ENCODE data around the gene FAM161A. TPM values are rescaled to one million over a fixed set of nuclear protein-coding genes. Genes with fewer than 3 reads are reported as not detected.
A peak's percentile ranks its signal among the peaks of the same experiment; 100 is the strongest.

Gene FAM161A, protein sequence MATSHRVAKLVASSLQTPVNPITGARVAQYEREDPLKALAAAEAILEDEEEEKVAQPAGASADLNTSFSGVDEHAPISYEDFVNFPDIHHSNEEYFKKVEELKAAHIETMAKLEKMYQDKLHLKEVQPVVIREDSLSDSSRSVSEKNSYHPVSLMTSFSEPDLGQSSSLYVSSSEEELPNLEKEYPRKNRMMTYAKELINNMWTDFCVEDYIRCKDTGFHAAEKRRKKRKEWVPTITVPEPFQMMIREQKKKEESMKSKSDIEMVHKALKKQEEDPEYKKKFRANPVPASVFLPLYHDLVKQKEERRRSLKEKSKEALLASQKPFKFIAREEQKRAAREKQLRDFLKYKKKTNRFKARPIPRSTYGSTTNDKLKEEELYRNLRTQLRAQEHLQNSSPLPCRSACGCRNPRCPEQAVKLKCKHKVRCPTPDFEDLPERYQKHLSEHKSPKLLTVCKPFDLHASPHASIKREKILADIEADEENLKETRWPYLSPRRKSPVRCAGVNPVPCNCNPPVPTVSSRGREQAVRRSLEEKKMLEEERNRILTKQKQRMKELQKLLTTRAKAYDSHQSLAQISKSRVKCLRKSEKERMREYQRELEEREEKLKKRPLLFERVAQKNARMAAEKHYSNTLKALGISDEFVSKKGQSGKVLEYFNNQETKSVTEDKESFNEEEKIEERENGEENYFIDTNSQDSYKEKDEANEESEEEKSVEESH
- total RNA-seq (1 to 10 TPM in 1 of 2 experiments, under 1 TPM in 1; 0.91 to 1.0 TPM), total RNA-seq (0.73 to 14.7 (median 4.9) reads per million in 172 experiments)
- polyA plus RNA-seq (2013, experiment 1 of 2), result 2.4 TPM
- polyA plus RNA-seq (2013, experiment 2 of 2), result 2.5 TPM

GRCh38 chr2:61853847-61854563 is at the start of gene FAM161A:
TSS of gene FAM161A (minus strand) at chr2:61854060. CDS start at chr2:61854041, 19 bp downstream.
- Mint-ChIP-seq H3K27me3 (no peaks in the 10 kb centered on the region), H3K27ac (peak within 1 kb of the TSS; percentile 94), H3K9me3 (no peaks in the 10 kb centered on the region), H3K4me1 (ENCODE audit: low read depth) (peaks cover 16% of the 10 kb centered on the region), H3K4me3 (peak within 1 kb of the TSS; percentile 97), H3K36me3 (ENCODE audit: low read depth) (peaks cover 6% of the 10 kb centered on the region)
- ChIA-PET CTCF (interaction anchor here (0.7 to 1.2 kb wide), 2 partner anchors 34 to 52 kb away, joined by 3 read pairs; partner anchors contain the start of gene COMMD1), POLR2A (interaction anchor here (0.6 to 3.3 kb wide), 8 partner anchors 13 to 673 kb away, joined by 3 to 17 read pairs (median 3); partner anchors contain the start of genes COMMD1 and XPO1)
- Histone ChIP-seq H3K4me1 (ENCODE audit: insufficient read depth, low read length) (peaks cover 14% of the 10 kb centered on the region), H3K27ac (ENCODE audit: low read depth in 1 of 2, low read length in 2 of 2) (peak within 1 kb of the TSS; percentile 65 to 79), H3K36me3 (ENCODE audit: insufficient read depth, low read length) (no peaks in the 10 kb centered on the region), H3K9me3 (ENCODE audit: control insufficient read depth in 1 of 2, insufficient read depth in 1 of 2, low read length in 2 of 2) (no peaks in the 10 kb centered on the region), H3K4me3 (ENCODE audit: low read length) (peak within 1 kb of the TSS; percentile 98), H3K27me3 (ENCODE audit: control insufficient read depth in 1 of 2, insufficient read depth in 2 of 2, low read length in 2 of 2) (no peaks in the 10 kb centered on the region)
- DNase-seq, result peak; percentile 48 to 88 (median 64)
- TF ChIP-seq, protein P1, sequence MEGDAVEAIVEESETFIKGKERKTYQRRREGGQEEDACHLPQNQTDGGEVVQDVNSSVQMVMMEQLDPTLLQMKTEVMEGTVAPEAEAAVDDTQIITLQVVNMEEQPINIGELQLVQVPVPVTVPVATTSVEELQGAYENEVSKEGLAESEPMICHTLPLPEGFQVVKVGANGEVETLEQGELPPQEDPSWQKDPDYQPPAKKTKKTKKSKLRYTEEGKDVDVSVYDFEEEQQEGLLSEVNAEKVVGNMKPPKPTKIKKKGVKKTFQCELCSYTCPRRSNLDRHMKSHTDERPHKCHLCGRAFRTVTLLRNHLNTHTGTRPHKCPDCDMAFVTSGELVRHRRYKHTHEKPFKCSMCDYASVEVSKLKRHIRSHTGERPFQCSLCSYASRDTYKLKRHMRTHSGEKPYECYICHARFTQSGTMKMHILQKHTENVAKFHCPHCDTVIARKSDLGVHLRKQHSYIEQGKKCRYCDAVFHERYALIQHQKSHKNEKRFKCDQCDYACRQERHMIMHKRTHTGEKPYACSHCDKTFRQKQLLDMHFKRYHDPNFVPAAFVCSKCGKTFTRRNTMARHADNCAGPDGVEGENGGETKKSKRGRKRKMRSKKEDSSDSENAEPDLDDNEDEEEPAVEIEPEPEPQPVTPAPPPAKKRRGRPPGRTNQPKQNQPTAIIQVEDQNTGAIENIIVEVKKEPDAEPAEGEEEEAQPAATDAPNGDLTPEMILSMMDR (IDR thresholded peaks at IDR 0.05), result no peak
- ATAC-seq (ENCODE audit: poor library complexity), result peak; percentile 28
- intact Hi-C loops (cut with DNase I, micrococcal nuclease), result loop anchor here (1.0 to 10.0 kb wide), 8 partner anchors 33 to 327 kb away; partner anchors contain the start of genes CCT4 (in 1 of the 2) and XPO1 (in 1 of the 2)

- no peaks in the 10 kb centered on the region for H3K27me3 Mint-ChIP-seq
- H3K4me3 Mint-ChIP-seq, result no peak overlapping the region
- H3K4me3 ChIP-seq (ENCODE audit: low read length), result no peak overlapping the region
- no peak overlapping the region for H3K27ac Mint-ChIP-seq
- ChIA-PET POLR2A (no interaction called here), CTCF (no interaction called here)
- intact Hi-C loops (cut with DNase I, micrococcal nuclease), result loop anchor here in 1 of 2 experiments (10.0 kb wide), 1 partner anchor 295 kb away; the partner anchor contains the start of gene B3GNT2
- no peak overlapping the region for H3K27ac ChIP-seq (ENCODE audit: low read depth in 1 of 2, low read length in 2 of 2)
- DNase-seq (no peak), ATAC-seq (ENCODE audit: poor library complexity) (no peak)
- H3K4me1 ChIP-seq (ENCODE audit: insufficient read depth, low read length), result peaks cover 2% of the 10 kb centered on the region
- H3K27me3 ChIP-seq (ENCODE audit: control insufficient read depth in 1 of 2, insufficient read depth in 2 of 2, low read length in 2 of 2), result no peaks in the 10 kb centered on the region
- H3K36me3 ChIP-seq (ENCODE audit: insufficient read depth, low read length), result no peaks in the 10 kb centered on the region
- no peaks in the 10 kb centered on the region for H3K9me3 ChIP-seq (ENCODE audit: control insufficient read depth in 1 of 2, insufficient read depth in 1 of 2, low read length in 2 of 2)
- H3K4me1 Mint-ChIP-seq (ENCODE audit: low read depth), result peaks cover under 1% of the 10 kb centered on the region
- H3K9me3 Mint-ChIP-seq, result no peaks in the 10 kb centered on the region
- no peaks in the 10 kb centered on the region for H3K36me3 Mint-ChIP-seq (ENCODE audit: low read depth)
- TF ChIP-seq, protein P1 (IDR thresholded peaks at IDR 0.05), result no peak
Observed at GRCh38 chr2:61900281-61900680, 46.4 kb upstream of the FAM161A start.

DNA sequence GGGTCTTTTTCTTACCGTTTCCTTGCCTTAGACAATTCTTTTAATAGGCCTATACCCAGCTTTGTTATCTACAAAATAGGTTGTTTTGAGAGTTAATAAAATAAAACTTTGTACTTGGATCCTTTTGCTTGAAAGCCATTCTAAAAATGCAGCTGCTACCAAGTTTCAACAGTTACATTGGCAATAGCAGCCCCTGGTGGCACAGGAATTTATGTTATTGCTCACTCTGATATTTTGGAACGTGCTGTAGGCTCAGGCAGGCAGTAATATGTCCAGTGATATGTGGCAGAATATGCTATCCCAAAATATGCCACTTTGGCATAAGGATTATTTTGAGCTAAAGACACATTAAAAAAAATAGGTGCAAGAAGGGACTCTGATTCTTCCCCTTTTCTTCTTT is 45.0 kb upstream of the FAM161A start:
- Histone ChIP-seq H3K4me3 (ENCODE audit: low read length) (no peak overlapping the region), H3K36me3 (ENCODE audit: insufficient read depth, low read length) (no peaks in the 10 kb centered on the region), H3K27ac (ENCODE audit: low read depth in 1 of 2, low read length in 2 of 2) (no peak overlapping the region), H3K9me3 (ENCODE audit: control insufficient read depth in 1 of 2, insufficient read depth in 1 of 2, low read length in 2 of 2) (no peaks in the 10 kb centered on the region), H3K4me1 (ENCODE audit: insufficient read depth, low read length) (no peaks in the 10 kb centered on the region), H3K27me3 (ENCODE audit: control insufficient read depth in 1 of 2, insufficient read depth in 2 of 2, low read length in 2 of 2) (no peaks in the 10 kb centered on the region)
- TF ChIP-seq, protein P1 (IDR thresholded peaks at IDR 0.05), result peak; percentile 28
- H3K27ac Mint-ChIP-seq, result no peak overlapping the region
- no peaks in the 10 kb centered on the region for H3K27me3 Mint-ChIP-seq
- H3K4me3 Mint-ChIP-seq, result no peak overlapping the region
- no peaks in the 10 kb centered on the region for H3K9me3 Mint-ChIP-seq
- ATAC-seq (ENCODE audit: poor library complexity), result peak; percentile 32
- intact Hi-C loops (cut with DNase I, micrococcal nuclease), result no loop called here
- peak in 3 of 14 experiments; percentile 19 to 36 (median 36) for DNase-seq
- H3K4me1 Mint-ChIP-seq (ENCODE audit: low read depth), result no peaks in the 10 kb centered on the region
- H3K36me3 Mint-ChIP-seq (ENCODE audit: low read depth), result no peaks in the 10 kb centered on the region
- POLR2A ChIA-PET, result interaction anchor here (0.6 kb wide), 1 partner anchor 768 kb away, joined by 4 read pairs; no protein-coding TSS in a partner anchor
- CTCF ChIA-PET, result interaction anchor here (0.6 kb wide), 2 partner anchors 12 to 131 kb away, joined by 3 read pairs; no protein-coding TSS in a partner anchor
